EH (cell line): ENCODE measurements around the gene OR51B2.

ENCODE experiments used
- DNase-seq: peaks from one replicate; pipeline ENCODE4 v3.0.0-alpha.2; 2015; ENCODE audit warnings: low read depth

OR51B2 gene

GRCh38 chr11:5283882-5284281 lies 40.2 kb downstream of the OR51B2 start:
- DNase-seq, result no peak

GRCh38 chr11:5283086-5283485 lies 41.0 kb downstream of the OR51B2 start:
- DNase-seq, result no peak

GRCh38 chr11:5282628-5283027 lies 41.5 kb downstream of the OR51B2 start:
- DNase-seq, result no peak

- DNase-seq, result no peak
Observed at GRCh38 chr11:5281596-5281995, 42.5 kb downstream of the OR51B2 start.

- peak; percentile 99 for DNase-seq
Observed at GRCh38 chr11:5280582-5281102, 43.5 kb downstream of the OR51B2 start.

- DNase-seq, result peak; percentile 11
Observed at GRCh38 chr11:5279471-5280090, 44.5 kb downstream of the OR51B2 start.

- DNase-seq, result no peak
Observed at GRCh38 chr11:5277807-5278382, 46.2 kb downstream of the OR51B2 start.

- DNase-seq, result no peak
Observed at GRCh38 chr11:5276697-5277096, 47.4 kb downstream of the OR51B2 start.

- no peak for DNase-seq
Observed at GRCh38 chr11:5275369-5276110, 48.6 kb downstream of the OR51B2 start.

GRCh38 chr11:5274395-5274794 lies 49.7 kb downstream of the OR51B2 start:
- DNase-seq, result no peak
